ENCODE measurements around the gene PLAGL1.
"Not testable (repeated sequence)": the region's sequence is repeated elsewhere in the genome, so short reads cannot be mapped to it uniquely, and the experiment has no call there.

Gene PLAGL1

GRCh38 chr6:144012534-144012933 lies 4.5 kb upstream of the PLAGL1 start:
- no peak for DNase-seq (ENCODE audit: low read depth)
- H3K4me3 ChIP-seq (ENCODE audit: low read depth, low read length): no peak overlapping the region

- H3K4me3 ChIP-seq (ENCODE audit: low read depth, low read length); DNase-seq (ENCODE audit: low read depth): not testable (repeated sequence)
Observed at GRCh38 chr6:144009628-144010027, 1.6 kb upstream of the PLAGL1 start.

- DNase-seq (ENCODE audit: low read depth): no peak
- H3K4me3 ChIP-seq (ENCODE audit: low read depth, low read length): peak overlapping the region; percentile 63
Observed at GRCh38 chr6:144008846-144009245, 787 bp upstream of the PLAGL1 start.

- peak overlapping the region; percentile 63 for H3K4me3 ChIP-seq (ENCODE audit: low read depth, low read length)
- no peak for DNase-seq (ENCODE audit: low read depth)
Observed at GRCh38 chr6:144007478-144008119, 460 bp downstream of the PLAGL1 start.

GRCh38 chr6:144006736-144007477 lies 1.2 kb downstream of the PLAGL1 start:
- DNase-seq (ENCODE audit: low read depth): no peak

GRCh38 chr6:143999406-143999805 lies 8.7 kb downstream of the PLAGL1 start:
- no peak overlapping the region for H3K4me3 ChIP-seq (ENCODE audit: low read depth, low read length)
- peak; percentile 36 for DNase-seq (ENCODE audit: low read depth)

More at GRCh38 chr6:144006736-144007477, 1.2 kb downstream of the PLAGL1 start:
- peak overlapping the region; percentile 63 for H3K4me3 ChIP-seq (ENCODE audit: low read depth, low read length)

GRCh38 chr6:143998686-143999085 lies 9.4 kb downstream of the PLAGL1 start:
- no peak for DNase-seq (ENCODE audit: low read depth)
- H3K4me3 ChIP-seq (ENCODE audit: low read depth, low read length): no peak overlapping the region

- no peak overlapping the region for H3K4me3 ChIP-seq (ENCODE audit: low read depth, low read length)
- DNase-seq (ENCODE audit: low read depth): no peak
Observed at GRCh38 chr6:143993965-143994646, 14.0 kb downstream of the PLAGL1 start.

- no peak overlapping the region for H3K4me3 ChIP-seq (ENCODE audit: low read depth, low read length)
- no peak for DNase-seq (ENCODE audit: low read depth)
Observed at GRCh38 chr6:143992285-143992684, 15.8 kb downstream of the PLAGL1 start.

- no peak overlapping the region for H3K4me3 ChIP-seq (ENCODE audit: low read depth, low read length)
- no peak for DNase-seq (ENCODE audit: low read depth)
Observed at GRCh38 chr6:143986463-143987065, 21.5 kb downstream of the PLAGL1 start.

GRCh38 chr6:143984666-143985065 lies 23.4 kb downstream of the PLAGL1 start:
- H3K4me3 ChIP-seq (ENCODE audit: low read depth, low read length): no peak overlapping the region
- no peak for DNase-seq (ENCODE audit: low read depth)

- no peak overlapping the region for H3K4me3 ChIP-seq (ENCODE audit: low read depth, low read length)
- no peak for DNase-seq (ENCODE audit: low read depth)
Observed at GRCh38 chr6:143982968-143983367, 25.1 kb downstream of the PLAGL1 start.

- no peak overlapping the region for H3K4me3 ChIP-seq (ENCODE audit: low read depth, low read length)
- DNase-seq (ENCODE audit: low read depth): no peak
Observed at GRCh38 chr6:143980921-143981320, 27.1 kb downstream of the PLAGL1 start.

GRCh38 chr6:143976806-143977349 lies 31.2 kb downstream of the PLAGL1 start:
- no peak overlapping the region for H3K4me3 ChIP-seq (ENCODE audit: low read depth, low read length)
- no peak for DNase-seq (ENCODE audit: low read depth)

- no peak overlapping the region for H3K4me3 ChIP-seq (ENCODE audit: low read depth, low read length)
- no peak for DNase-seq (ENCODE audit: low read depth)
Observed at GRCh38 chr6:143974089-143974488, 34.0 kb downstream of the PLAGL1 start.

GRCh38 chr6:143973097-143973966 lies 34.7 kb downstream of the PLAGL1 start:
- DNase-seq (ENCODE audit: low read depth): no peak
- no peak overlapping the region for H3K4me3 ChIP-seq (ENCODE audit: low read depth, low read length)

GRCh38 chr6:143971482-143972205 lies 36.4 kb downstream of the PLAGL1 start:
- DNase-seq (ENCODE audit: low read depth): no peak
- H3K4me3 ChIP-seq (ENCODE audit: low read depth, low read length): no peak overlapping the region

- H3K4me3 ChIP-seq (ENCODE audit: low read depth, low read length): no peak overlapping the region
- no peak for DNase-seq (ENCODE audit: low read depth)
Observed at GRCh38 chr6:143970456-143971218, 37.4 kb downstream of the PLAGL1 start.

Data from skeletal muscle cell (primary cell).